ENCODE measurements around the gene AUTS2.

GRCh38 chr7:69762821-69763352 is 164.6 kb downstream of the AUTS2 start:
- TF ChIP-seq SP2 (tag by site-specific recombination; IDR thresholded peaks at IDR 0.05) = no peak
- TF ChIP-seq, protein P1, sequence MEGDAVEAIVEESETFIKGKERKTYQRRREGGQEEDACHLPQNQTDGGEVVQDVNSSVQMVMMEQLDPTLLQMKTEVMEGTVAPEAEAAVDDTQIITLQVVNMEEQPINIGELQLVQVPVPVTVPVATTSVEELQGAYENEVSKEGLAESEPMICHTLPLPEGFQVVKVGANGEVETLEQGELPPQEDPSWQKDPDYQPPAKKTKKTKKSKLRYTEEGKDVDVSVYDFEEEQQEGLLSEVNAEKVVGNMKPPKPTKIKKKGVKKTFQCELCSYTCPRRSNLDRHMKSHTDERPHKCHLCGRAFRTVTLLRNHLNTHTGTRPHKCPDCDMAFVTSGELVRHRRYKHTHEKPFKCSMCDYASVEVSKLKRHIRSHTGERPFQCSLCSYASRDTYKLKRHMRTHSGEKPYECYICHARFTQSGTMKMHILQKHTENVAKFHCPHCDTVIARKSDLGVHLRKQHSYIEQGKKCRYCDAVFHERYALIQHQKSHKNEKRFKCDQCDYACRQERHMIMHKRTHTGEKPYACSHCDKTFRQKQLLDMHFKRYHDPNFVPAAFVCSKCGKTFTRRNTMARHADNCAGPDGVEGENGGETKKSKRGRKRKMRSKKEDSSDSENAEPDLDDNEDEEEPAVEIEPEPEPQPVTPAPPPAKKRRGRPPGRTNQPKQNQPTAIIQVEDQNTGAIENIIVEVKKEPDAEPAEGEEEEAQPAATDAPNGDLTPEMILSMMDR (tag by site-specific recombination; IDR thresholded peaks at IDR 0.05) = no peak
- TF ChIP-seq ZNF214 (tag by site-specific recombination; IDR thresholded peaks at IDR 0.05; ENCODE audit: borderline replicate concordance) = no peak
- TF ChIP-seq, protein P2, sequence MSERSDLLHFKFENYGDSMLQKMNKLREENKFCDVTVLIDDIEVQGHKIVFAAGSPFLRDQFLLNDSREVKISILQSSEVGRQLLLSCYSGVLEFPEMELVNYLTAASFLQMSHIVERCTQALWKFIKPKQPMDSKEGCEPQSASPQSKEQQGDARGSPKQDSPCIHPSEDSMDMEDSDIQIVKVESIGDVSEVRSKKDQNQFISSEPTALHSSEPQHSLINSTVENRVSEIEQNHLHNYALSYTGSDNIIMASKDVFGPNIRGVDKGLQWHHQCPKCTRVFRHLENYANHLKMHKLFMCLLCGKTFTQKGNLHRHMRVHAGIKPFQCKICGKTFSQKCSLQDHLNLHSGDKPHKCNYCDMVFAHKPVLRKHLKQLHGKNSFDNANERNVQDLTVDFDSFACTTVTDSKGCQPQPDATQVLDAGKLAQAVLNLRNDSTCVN (tag by site-specific recombination; optimal IDR thresholded peaks at IDR 0.05) = no peak
- no peak for TF ChIP-seq RBAK (tag by site-specific recombination; IDR thresholded peaks at IDR 0.05)
- TF ChIP-seq, protein P3, sequence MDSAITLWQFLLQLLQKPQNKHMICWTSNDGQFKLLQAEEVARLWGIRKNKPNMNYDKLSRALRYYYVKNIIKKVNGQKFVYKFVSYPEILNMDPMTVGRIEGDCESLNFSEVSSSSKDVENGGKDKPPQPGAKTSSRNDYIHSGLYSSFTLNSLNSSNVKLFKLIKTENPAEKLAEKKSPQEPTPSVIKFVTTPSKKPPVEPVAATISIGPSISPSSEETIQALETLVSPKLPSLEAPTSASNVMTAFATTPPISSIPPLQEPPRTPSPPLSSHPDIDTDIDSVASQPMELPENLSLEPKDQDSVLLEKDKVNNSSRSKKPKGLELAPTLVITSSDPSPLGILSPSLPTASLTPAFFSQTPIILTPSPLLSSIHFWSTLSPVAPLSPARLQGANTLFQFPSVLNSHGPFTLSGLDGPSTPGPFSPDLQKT (IDR thresholded peaks at IDR 0.05; ENCODE audit: borderline replicate concordance, low read depth, low read length) = no peak
- TF ChIP-seq MYNN (tag by site-specific recombination; IDR thresholded peaks at IDR 0.05; ENCODE audit: borderline replicate concordance) = no peak
- TF ChIP-seq, protein P4, sequence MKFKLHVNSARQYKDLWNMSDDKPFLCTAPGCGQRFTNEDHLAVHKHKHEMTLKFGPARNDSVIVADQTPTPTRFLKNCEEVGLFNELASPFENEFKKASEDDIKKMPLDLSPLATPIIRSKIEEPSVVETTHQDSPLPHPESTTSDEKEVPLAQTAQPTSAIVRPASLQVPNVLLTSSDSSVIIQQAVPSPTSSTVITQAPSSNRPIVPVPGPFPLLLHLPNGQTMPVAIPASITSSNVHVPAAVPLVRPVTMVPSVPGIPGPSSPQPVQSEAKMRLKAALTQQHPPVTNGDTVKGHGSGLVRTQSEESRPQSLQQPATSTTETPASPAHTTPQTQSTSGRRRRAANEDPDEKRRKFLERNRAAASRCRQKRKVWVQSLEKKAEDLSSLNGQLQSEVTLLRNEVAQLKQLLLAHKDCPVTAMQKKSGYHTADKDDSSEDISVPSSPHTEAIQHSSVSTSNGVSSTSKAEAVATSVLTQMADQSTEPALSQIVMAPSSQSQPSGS (tag by site-specific recombination; IDR thresholded peaks at IDR 0.05; ENCODE audit: low read depth) = no peak
- TF ChIP-seq ZNF426 (tag by site-specific recombination; IDR thresholded peaks at IDR 0.05) = no peak
